ENCODE data around the gene DNAI2.

- no peak for TF ChIP-seq CTCF (IDR thresholded peaks at IDR 0.05; ENCODE audit: insufficient read depth, low read depth, low read length)
- TF ChIP-seq EZH2 (IDR thresholded peaks at IDR 0.05; ENCODE audit: insufficient read depth, low read length): no peak
These were observed 13.5 kb upstream of the DNAI2 start for GRCh38 chr17:74260525-74260850.

Measured in astrocyte (in vitro differentiated cells and primary cell).